IMR-90 (cell line): Measurements from ENCODE around the gene BTAF1.

ENCODE experiments used
- POLR2A ChIP-seq: IDR thresholded peaks from 2 replicates; pipeline ENCODE4 v1.6.1; 2012; ENCODE audit warnings: mild to moderate bottlenecking, low read depth, low read length
- TF ChIP-seq, protein P1 (sequence below): conservative IDR thresholded peaks from 2 replicates; pipeline ENCODE4 v1.5.1; 2012; ENCODE audit warnings: mild to moderate bottlenecking, low read depth, low read length, improper control_type of control experiment

DNA sequence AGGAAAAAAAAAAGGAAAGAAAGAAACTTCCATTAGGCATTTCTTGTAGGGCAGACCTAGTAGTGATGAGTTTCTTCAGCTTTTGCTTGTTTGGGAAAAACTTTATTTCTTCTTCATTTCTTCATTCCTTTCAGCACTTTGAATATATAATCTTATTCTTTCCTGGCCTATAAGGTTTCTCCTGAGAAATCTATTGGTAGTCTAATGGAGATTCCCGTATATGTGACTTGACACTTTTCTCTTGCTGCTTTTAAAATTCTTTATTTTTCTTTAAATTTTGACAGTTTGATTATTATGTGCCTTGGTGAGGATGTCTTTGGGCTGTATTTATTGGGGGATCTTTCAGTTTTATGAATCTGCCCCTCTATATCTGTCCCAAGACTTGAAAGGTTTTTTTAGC is 3.9 kb upstream of the BTAF1 start:
- no peak for TF ChIP-seq POLR2A
- TF ChIP-seq, protein P1, sequence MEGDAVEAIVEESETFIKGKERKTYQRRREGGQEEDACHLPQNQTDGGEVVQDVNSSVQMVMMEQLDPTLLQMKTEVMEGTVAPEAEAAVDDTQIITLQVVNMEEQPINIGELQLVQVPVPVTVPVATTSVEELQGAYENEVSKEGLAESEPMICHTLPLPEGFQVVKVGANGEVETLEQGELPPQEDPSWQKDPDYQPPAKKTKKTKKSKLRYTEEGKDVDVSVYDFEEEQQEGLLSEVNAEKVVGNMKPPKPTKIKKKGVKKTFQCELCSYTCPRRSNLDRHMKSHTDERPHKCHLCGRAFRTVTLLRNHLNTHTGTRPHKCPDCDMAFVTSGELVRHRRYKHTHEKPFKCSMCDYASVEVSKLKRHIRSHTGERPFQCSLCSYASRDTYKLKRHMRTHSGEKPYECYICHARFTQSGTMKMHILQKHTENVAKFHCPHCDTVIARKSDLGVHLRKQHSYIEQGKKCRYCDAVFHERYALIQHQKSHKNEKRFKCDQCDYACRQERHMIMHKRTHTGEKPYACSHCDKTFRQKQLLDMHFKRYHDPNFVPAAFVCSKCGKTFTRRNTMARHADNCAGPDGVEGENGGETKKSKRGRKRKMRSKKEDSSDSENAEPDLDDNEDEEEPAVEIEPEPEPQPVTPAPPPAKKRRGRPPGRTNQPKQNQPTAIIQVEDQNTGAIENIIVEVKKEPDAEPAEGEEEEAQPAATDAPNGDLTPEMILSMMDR, result no peak
